PC-9 (cell line): ENCODE results near the gene HPN.

Experiments
- CTCF ChIP-seq: fragments of 200-600 bp; sonication (generic); conservative IDR thresholded peaks from 2 replicates; pipeline ENCODE4 v1.6.1; 2017; ENCODE audit warnings: mixed run types, antibody characterized with exemption, mild to moderate bottlenecking, moderate library complexity
- EZH2 ChIP-seq: fragments of 200-600 bp; sonication (generic); IDR thresholded peaks from 2 replicates; pipeline ENCODE4 v1.8.0; 2017; ENCODE audit warnings: antibody characterized with exemption, low read depth

- no peak for TF ChIP-seq CTCF
- TF ChIP-seq EZH2: no peak
Measured at GRCh38 chr19:35085947-35086346, 44.4 kb downstream of the HPN start.
